HepG2 (cell line): ENCODE data around the gene ZFP3.
"Not testable (repeated sequence)": the region's sequence is repeated elsewhere in the genome, so short reads cannot be mapped to it uniquely, and the experiment has no call there.

Experiments used
- CHD2 ChIP-seq: IDR thresholded peaks from 2 replicates; pipeline ENCODE4 v1.6.1; 2011; ENCODE audit warnings: low read depth, low read length, improper control_type of control experiment
- HDAC6 ChIP-seq: fragments of 200-600 bp; sonication (generic); IDR thresholded peaks from 2 replicates; pipeline ENCODE4 v1.7.0; 2017; ENCODE audit warnings: mild to moderate bottlenecking, antibody characterized with exemption, low read length, low read depth
- PPARG ChIP-seq: conservative IDR thresholded peaks from 2 replicates; pipeline ENCODE4 v1.6.1; 2016; ENCODE audit warnings: missing biosample characterization, missing genetic modification reagents
- SMC3 ChIP-seq: IDR thresholded peaks from 2 replicates; pipeline ENCODE4 v1.6.1; 2011; ENCODE audit warnings: low read length, improper control_type of control experiment
- ZBTB7A ChIP-seq: sonication (generic); formaldehyde crosslinking; IDR thresholded peaks from 2 replicates; pipeline ENCODE4 v1.8.0; 2022; ENCODE audit warnings: mild to moderate bottlenecking, missing genetic modification reagents

DNA sequence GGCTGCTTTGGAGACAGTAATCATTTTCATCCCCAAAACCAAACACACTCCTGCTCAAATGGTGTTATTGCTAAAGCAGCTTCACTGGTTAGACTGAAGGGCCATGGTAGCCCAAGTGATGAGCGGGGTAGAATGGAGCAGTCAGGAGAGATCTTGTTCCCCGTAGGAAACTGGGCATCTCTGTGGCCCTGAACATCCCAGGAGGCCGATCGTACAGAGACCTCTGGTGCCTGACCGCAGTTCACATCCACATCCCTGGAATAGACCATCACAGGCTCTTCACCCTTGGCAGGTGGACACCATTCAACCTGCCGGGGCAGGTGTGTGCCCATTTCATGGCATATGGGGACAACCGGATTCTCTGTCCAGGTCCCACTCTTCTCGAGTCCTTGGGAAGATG, 51.5 kb downstream of the ZFP3 start:
- not testable (repeated sequence) for TF ChIP-seq PPARG (CRISPR knock-in tag); CHD2; SMC3; HDAC6; ZBTB7A (CRISPR knock-in tag)
